Spinal cord (tissue), 10 donors: Measurements from ENCODE around the gene HHAT. TPM values are rescaled to one million over a fixed set of nuclear protein-coding genes. Genes with fewer than 3 reads are reported as not detected.

Experiments used
- DNase-seq, 6 donors: peaks; one replicate each; pipeline versions ENCODE4 v3.0.0 to v3.0.0-alpha.2; 2013 to 2015; ENCODE audit warnings: low spot score in 6 of 6, low read depth in 4 of 6
- H3K27ac ChIP-seq: one replicate; pipeline ENCODE4 v1.5.1; 2013; ENCODE audit warnings: low read depth, low read length, control low read depth
- H3K27me3 ChIP-seq: one replicate; pipeline ENCODE4 v1.6.1; 2013; ENCODE audit warnings: low read length; ENCODE audit not compliant: control insufficient read depth, insufficient read depth
- H3K36me3 ChIP-seq: one replicate; pipeline ENCODE4 v1.6.1; 2013; ENCODE audit warnings: low read length; ENCODE audit not compliant: control insufficient read depth, insufficient read depth
- H3K4me1 ChIP-seq: one replicate; pipeline ENCODE4 v1.6.1; 2013; ENCODE audit warnings: low read length; ENCODE audit not compliant: control insufficient read depth, insufficient read depth
- H3K4me3 ChIP-seq: one replicate; pipeline ENCODE4 v1.5.1; 2013; ENCODE audit warnings: low read depth, low read length, control low read depth
- H3K9me3 ChIP-seq: one replicate; pipeline ENCODE4 v1.6.1; 2013; ENCODE audit warnings: low read length; ENCODE audit not compliant: control insufficient read depth, insufficient read depth
- WGBS: methylation state at CpG from one replicate; pipeline ENCODE4 v1.1.5; 2013; ENCODE audit warnings: missing lambda C conversion rate; ENCODE audit not compliant: insufficient coverage; 5-methylcytosine and 5-hydroxymethylcytosine counted together
- polyA plus RNA-seq, 2 donors: library from polyadenylated mRNA; unstranded; fragments of 120-200 nt; gene quantifications; one replicate each; pipeline ENCODE4 v1.2.1, GENCODE V29; 2013; ENCODE audit not compliant: insufficient read length in 2 of 2
- total RNA-seq, 2 donors: library from RNA; depleted of rRNA in 1 of 2; stranded (reverse); fragments of 120-200 nt in 1 of 2; fragments of >200 nt in 1 of 2; gene quantifications; one replicate each; pipeline versions ENCODE4 v1.2.3 to v1.2.4, GENCODE V29; 2013 to 2014
- donor health status: healthy.

Gene HHAT
- total and polyA plus RNA-seq, 4 donors, result 4.8 to 8.0 (median 6.1) TPM

DNA sequence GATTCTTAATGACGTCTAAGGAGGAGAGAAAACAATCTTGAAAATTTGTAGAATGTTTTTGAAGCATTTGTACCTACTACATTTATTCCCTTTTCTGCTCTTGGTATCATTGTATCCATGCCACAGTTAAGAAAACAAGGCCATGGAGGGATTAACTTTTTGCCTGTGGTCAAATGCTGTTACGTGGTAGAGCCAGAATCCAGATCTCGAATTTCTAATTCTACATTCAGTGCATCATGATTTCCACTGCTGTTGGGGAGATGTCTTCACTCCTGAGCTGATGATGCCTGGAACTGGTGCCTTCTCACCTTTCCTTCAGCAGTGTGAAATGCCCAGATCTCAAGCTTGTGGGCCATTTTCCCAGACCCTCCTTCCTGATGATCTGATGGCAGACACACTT, 175.6 kb downstream of the HHAT start:
- no peaks in the 10 kb centered on the region for H3K36me3 ChIP-seq
- no peak overlapping the region for H3K27ac ChIP-seq
- no peaks in the 10 kb centered on the region for H3K9me3 ChIP-seq
- H3K27me3 ChIP-seq, result no peaks in the 10 kb centered on the region
- H3K4me3 ChIP-seq, result no peak overlapping the region
- no peak for DNase-seq
- no peaks in the 10 kb centered on the region for H3K4me1 ChIP-seq
- 100% methylated on average over 1 of the region's 3 CpGs for WGBS

DNA sequence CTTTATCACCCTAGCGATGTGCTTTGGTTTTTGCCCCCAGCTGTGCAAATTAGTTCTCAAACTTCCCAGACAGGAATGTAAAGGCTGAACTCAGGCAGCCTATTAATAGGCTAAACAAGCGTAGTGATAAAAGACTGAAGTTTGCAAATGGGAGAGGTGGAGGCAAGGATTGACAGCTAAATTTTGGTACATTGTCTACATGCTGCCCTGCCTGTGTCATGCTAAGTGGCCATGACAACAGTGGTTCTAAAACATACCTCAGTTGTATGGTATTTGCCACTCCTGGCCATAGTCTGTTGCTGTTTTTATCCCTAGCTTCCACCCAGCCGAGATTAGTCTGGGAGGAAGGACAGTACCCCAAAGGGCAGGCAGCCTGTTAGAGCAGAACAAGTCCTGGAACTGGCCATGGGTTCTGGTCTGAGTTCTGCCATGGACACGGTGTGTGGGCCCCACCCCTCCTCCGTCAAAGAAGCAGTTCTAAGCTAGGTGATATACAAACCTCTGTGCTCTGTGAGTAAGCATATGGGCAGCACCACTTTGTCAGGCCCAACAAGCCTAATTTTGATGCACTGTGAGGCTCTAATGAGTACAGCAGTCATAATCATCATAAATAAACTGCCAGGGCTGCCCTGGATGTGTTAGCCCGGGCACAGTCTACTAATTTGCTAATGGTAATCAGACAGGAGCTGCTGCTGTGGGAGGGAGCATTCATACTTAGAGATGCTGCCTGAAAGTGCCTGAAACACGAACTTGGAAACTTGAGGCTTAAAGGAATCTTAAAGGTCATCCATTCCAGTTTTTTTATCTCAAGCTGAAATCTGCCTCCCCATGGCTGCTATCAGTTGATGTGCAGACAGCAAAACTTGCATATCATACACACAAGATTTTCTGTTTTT, 177.1 kb downstream of the HHAT start:
- no peaks in the 10 kb centered on the region for H3K27me3 ChIP-seq
- H3K36me3 ChIP-seq, result no peaks in the 10 kb centered on the region
- H3K4me1 ChIP-seq, result no peaks in the 10 kb centered on the region
- no peak overlapping the region for H3K4me3 ChIP-seq
- no peaks in the 10 kb centered on the region for H3K9me3 ChIP-seq
- WGBS, result 67% methylated on average over 7 of the region's 7 CpGs
- peak in 2 of 6 donors; percentile 60 to 73 for DNase-seq
- no peak overlapping the region for H3K27ac ChIP-seq

DNA sequence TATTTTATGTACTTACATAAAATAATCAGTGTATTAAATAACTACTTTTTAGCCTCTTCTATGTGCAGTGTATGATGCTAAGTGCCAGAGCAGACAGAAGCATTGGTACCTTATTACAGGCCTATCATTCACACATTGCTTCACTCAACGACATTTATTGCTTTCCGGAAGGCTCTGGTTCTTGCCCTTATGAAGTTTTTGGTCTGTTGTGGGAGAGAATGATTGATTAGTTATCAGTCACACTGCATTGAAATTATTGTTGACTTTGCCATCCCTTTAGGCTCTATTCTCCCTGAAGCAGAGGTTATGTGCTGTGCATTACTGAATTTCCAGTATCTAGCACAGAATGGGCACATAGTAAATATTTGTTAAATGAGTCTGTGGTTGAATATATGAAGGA, 178.0 kb downstream of the HHAT start:
- no CpG with 5 or more reads among the region's 2 CpGs for WGBS
- Histone ChIP-seq H3K4me1 (no peaks in the 10 kb centered on the region), H3K27ac (no peak overlapping the region), H3K36me3 (no peaks in the 10 kb centered on the region), H3K27me3 (no peaks in the 10 kb centered on the region), H3K4me3 (no peak overlapping the region), H3K9me3 (no peaks in the 10 kb centered on the region)
- peak in 1 of 6 donors; percentile 29 for DNase-seq

- Histone ChIP-seq H3K4me3 (no peak overlapping the region), H3K4me1 (no peaks in the 10 kb centered on the region), H3K9me3 (no peaks in the 10 kb centered on the region), H3K27me3 (no peaks in the 10 kb centered on the region), H3K36me3 (no peaks in the 10 kb centered on the region), H3K27ac (no peak overlapping the region)
- 50% methylated on average over 2 of the region's 3 CpGs for WGBS
- no peak for DNase-seq
These were observed 187.5 kb downstream of the HHAT start for GRCh38 chr1:210516092-210516656.

DNA sequence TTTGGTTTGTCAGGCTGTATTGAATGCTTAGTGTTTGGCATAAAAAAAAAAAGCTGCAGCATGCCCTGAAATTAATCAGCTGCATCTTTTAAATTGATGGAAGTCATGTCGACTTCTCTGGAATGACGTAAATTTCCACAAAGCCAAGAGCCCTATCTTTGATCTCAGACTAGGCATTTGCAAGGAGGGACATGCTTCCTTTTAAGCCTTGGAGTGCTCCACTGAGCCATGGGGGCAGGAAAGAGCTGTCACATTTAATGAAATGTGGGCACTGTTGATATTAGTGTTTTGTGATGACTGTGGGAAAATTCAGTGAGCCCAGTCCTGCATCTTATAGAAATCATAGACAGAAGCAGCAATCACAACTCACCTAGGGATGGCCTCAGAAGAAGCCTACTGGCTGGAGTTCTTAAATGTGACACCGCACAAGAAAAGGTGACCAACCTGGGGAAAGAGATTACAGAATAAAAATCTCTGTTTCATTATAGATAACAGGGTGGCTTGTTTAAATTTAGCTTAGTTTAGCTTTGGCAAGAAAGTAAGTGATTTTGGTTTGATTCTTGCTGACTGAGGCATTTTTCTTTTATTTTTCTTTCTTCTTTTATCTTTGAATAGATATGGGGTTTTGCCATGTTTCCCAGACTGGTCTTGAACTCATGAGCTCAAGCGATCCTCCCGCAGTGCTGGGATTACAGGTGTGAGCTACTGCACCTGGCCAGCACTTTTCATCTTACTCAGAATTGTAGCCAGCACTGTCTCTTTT, 188.2 kb downstream of the HHAT start:
- no peaks in the 10 kb centered on the region for H3K4me1 ChIP-seq
- H3K4me3 ChIP-seq, result no peak overlapping the region
- no peak overlapping the region for H3K27ac ChIP-seq
- H3K9me3 ChIP-seq, result no peaks in the 10 kb centered on the region
- no peak for DNase-seq
- WGBS, result 71% methylated on average over 4 of the region's 5 CpGs
- H3K36me3 ChIP-seq, result no peaks in the 10 kb centered on the region
- no peaks in the 10 kb centered on the region for H3K27me3 ChIP-seq

DNA sequence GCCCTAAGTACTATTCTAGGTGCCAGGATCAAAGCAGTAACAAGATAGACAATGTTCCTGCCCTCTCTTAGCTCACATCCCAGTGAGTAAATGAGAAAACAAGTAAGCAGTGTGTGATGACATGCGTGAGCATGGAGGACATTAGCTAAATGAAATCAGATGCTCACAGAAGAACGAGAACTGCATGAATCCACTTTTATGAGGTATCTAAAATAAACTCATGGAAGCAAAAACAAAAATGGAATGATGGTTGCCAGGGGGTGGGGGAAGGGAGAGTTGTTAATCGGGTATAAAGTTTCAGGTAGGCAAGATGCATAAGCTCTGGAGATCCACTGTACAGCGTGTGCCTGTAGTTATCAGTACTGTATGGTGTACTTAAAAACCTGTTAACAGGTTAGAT, 195.1 kb downstream of the HHAT start:
- H3K9me3 ChIP-seq, result no peaks in the 10 kb centered on the region
- no peak overlapping the region for H3K27ac ChIP-seq
- peak in 1 of 6 donors; percentile 30 for DNase-seq
- 93% methylated on average over 3 of the region's 4 CpGs for WGBS
- H3K4me3 ChIP-seq, result no peak overlapping the region
- no peaks in the 10 kb centered on the region for H3K36me3 ChIP-seq
- no peaks in the 10 kb centered on the region for H3K4me1 ChIP-seq
- no peaks in the 10 kb centered on the region for H3K27me3 ChIP-seq

GRCh38 chr1:210525716-210526454, 197.2 kb downstream of the HHAT start:
- 85% methylated on average over 12 of the region's 13 CpGs for WGBS
- no peak overlapping the region for H3K4me3 ChIP-seq
- no peak for DNase-seq

DNA sequence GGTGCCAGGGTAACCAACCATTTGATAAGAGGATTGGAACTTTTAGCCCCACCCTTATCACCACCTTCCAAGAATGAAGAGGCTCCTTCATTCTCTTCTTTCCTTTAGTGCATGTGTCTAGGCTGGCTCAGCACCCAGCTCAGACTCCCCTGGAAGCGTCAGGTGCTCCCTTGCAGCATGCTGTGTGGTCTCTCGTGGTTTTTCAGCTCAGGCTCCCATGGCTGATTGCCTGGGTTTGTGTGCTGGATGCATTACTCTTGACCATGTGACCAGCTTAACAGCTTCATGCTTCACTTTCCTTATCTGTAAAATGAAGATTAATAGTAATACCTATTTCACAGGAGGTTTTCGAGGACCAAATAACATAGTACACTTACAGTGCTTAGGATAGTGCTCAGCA, 198.4 kb downstream of the HHAT start:
- Histone ChIP-seq H3K4me1 (no peaks in the 10 kb centered on the region), H3K36me3 (no peaks in the 10 kb centered on the region), H3K4me3 (no peak overlapping the region), H3K27ac (no peak overlapping the region), H3K9me3 (no peaks in the 10 kb centered on the region), H3K27me3 (no peaks in the 10 kb centered on the region)
- WGBS, result no CpG with 5 or more reads among the region's 3 CpGs
- peak in 1 of 6 donors; percentile 32 for DNase-seq

More at GRCh38 chr1:210525716-210526454, 197.2 kb downstream of the HHAT start:
- Histone ChIP-seq H3K4me1 (no peaks in the 10 kb centered on the region), H3K27me3 (no peaks in the 10 kb centered on the region), H3K27ac (no peak overlapping the region), H3K9me3 (no peaks in the 10 kb centered on the region), H3K36me3 (no peaks in the 10 kb centered on the region)
